ENCODE measurements around the gene CTSE. TPM values are rescaled to one million over a fixed set of nuclear protein-coding genes. Genes with fewer than 3 reads are reported as not detected.
"Not testable (repeated sequence)": the region's sequence is repeated elsewhere in the genome, so short reads cannot be mapped to it uniquely, and the experiment has no call there.

Gene CTSE
- total RNA-seq, 1 experiment from 2014 or later: not detected

DNA sequence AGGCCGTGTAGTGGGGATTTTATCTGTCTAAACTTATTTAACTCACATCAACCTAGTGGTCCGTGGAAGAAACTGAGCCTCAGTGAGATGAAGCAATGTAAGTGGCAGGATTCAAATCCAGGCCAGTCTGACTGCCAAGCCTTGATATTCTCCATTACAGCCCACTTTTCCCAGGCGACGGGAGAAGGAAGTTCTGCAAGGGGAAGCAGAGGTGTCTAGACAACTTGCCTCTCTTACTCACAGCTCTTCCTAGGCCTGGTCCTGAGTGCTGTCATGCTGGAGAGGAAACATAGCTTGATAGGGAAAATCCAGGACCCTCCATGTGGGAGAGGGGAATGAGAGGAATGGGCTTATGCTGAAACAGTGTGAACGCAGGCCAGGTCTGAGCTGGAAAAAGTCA, 9.1 kb downstream of the CTSE start:
- no peak for DNase-seq (ENCODE audit: low read depth)

DNA sequence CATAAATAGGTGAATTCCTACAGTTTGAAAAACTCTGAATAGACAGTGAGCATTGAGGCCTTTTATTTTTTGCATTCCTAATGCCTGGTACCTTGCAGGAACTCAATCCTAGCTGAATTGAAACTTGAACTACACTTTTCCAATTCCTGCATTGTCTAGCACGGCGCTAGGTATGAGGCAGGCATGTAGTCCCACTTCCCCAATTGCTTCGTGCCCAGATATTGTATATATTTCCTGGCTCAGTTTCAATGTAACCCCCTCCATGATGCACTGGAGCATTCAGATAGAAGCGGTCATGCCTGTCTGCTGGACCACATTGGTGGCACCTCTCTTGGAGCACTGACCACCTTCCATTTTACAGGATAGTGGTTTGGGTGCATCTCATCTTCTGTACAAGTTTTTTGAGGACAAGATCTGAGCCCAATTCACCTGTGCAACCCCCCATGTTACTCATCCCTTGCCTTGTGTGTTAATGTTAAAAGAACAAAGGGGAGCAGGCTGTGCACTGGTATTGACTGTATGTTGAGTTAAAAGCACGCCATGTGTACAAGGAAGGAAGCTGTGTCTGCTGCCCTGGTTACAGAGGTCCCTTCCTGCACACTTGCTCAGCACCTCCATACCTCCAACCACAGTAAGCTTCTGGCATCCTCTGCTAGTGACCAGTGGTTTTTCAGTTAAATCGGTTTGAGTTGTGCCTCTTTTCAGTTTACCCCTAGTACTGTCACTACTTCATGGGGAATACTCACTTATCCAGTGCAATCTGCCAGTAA, 10.5 kb downstream of the CTSE start:
- no peak for DNase-seq (ENCODE audit: low read depth)

DNA sequence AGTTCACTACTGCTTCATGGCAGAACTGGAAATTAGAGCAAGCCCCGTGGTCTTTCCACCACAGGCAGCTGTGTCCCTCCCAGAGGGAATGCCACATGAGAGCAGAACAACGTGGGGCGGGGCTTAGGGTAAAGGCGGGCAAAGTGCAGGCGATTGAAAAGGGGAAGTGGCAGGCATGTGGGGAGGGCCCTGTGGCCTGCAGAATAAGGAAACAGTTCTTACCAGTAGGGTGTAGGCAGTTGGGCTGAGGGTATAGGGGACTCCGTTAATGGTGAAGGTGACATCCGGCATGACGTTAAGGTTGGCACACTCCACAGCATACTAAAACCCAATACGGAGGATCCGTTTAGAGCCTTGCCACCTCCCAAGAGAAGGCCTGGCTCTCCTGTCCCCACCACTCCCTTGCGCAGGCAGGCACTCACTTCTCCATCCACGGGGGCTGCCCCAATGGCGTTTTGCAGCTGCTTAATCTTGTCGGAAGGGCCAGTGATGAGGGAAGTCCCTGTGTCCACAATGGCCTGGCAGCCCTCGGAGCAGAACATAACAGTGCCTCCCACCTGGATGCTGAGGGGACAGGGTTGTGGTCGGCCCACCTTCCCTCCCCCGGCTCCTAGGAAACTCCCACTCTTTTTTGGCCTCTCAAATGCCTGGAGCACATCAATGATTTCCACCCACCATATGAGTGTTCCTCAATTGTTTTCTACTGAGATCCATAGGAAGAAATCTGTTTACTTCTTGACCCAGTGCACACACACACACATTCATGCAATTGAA, 11.4 kb downstream of the CTSE start:
- DNase-seq (ENCODE audit: low read depth): no peak

DNA sequence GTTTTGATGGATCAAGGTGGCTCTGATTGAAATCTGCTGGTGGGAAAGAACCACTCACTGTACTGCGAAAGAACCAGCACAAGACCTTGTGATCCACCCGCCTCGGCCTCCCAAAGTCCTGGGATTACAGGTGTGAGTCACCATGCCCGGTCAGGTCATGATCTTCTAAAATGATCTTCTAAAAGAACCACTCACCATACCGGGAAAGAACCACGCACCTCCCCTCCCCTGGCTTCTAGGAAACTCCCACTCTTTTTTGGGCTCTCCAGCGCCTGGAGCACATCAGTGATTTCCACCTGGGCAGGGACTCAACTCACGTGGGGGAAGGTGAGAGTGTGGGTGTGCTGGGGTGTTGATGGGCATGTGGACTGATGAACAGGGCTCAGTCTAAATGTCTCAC, 12.6 kb downstream of the CTSE start:
- no peak for DNase-seq (ENCODE audit: low read depth)

DNA sequence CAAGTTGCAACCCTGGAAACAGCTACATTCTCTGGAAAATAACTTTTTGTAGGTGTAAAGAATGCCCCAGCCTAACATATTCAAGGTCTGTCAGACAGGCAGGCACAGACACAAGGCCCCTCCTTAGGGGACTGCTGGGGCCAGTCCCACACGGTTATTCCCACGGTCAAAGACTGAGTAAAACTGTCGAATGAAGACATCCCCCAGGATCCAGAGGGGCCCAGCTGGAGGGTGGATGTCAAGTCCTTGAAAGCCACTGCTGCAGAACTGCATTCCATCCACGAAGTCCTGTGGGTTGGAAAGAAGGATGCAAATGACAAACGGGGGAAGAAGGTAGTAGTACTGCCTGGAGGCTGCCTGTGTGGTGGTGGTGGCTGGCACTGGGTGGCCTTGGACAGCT, 13.6 kb downstream of the CTSE start:
- no peak for DNase-seq (ENCODE audit: low read depth)

DNA sequence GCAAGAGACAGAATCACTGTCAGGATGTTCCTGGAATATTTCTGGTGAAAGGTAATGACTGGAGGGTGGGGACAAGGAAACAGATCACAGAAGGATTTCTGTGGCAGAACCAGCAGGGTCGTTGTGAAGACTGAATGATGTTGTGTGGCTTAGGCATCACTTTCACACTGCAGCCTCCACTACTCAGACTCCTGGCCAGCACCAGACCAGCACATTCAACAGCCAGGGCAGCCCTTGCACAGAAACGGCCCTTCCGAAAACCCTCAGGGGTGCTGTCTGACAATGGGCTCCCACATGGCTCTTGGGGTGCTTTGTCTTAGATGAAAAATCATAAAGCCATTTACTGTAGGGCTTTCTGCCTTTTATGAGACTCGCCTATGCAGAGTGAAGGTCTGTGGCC, 16.7 kb downstream of the CTSE start:
- DNase-seq (ENCODE audit: low read depth): no peak

DNA sequence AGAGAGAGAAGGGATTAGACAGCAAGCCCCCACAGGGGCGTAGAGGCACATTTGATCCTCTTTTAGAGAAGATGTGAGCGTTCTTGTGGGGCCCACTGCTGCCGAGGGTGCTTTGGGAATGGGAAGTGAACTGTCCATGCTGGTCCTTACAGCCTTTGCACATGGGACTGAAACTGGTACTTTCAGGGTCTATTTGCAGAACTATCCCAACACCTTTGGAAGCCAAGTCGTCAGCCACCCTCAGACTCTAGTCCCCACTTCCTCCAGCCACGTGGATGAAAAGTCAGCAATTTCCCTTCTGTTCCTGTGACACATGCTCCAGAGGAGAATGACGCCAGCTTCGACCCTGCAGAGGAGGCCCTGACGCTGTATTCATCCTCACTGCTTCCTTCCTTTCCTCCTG, 17.9 kb downstream of the CTSE start:
- DNase-seq (ENCODE audit: low read depth): no peak

DNA sequence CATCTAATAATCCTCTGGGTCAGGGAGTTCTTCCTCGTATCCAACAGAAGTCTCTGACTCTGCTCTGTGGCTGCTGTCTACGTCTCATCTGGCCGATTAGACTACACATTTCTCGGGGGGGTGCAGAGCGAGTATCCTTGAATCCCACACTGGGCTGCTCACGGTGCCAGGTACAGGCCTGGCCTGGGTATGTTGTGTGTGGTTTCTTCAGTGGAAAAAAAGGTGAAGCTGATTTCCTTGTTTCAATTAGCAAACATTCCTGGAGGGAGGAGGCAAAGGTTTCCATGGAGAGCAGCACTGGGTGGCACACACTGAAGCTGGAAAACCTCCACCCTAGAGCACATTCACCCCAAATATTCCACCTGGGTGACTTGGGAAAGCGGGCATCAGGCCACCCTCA, 18.5 kb downstream of the CTSE start:
- no peak for DNase-seq (ENCODE audit: low read depth)

DNA sequence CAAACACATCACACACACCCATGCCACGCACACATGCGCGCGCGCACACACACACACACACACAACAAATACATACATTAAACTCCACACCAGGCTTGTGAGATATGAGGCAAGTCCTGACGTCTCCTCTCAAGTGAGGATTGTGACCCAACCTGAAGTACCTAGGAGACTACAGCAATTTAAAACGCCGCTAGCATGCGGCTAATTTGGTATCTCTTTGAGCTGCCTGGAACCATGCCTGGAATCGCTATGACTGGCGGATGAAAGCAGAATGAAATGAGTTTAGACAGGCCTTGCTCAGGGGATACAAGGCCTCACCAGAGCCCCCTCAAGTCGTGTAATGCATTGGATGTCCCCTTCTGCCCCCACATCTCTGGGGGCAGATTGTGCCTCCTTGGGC, 18.9 kb downstream of the CTSE start:
- DNase-seq (ENCODE audit: low read depth): no peak

DNA sequence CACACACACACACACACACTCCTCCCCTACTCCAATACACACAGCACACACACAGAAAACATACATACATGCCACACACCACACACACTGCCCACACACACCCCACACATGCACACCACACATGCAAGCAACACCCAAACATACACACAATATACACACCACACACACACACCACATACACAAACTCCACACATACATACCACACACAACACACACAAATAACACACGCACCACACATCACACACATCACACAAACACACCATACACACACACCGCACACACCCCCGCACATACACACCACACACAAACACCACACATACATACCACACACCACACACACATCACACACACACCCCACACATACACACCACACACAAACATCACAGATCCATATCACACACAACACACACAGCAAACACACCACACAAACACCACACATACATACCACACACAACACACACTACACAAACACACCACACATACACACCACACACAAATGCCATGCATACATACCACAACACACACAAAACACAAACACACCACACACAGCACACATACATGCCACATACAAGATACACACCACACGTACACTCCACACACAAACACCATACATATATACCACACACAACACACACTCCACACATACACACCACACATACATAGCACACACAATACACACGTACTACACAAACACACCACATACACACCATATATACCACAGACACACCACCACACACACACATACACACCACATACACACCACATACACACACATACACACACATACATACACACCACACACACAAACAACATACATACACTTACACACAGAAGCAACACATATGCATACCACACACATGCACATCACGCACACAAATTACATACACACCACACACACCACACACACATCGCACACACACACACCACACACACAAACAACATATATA, 19.6 kb downstream of the CTSE start:
- DNase-seq (ENCODE audit: low read depth): no peak

DNA sequence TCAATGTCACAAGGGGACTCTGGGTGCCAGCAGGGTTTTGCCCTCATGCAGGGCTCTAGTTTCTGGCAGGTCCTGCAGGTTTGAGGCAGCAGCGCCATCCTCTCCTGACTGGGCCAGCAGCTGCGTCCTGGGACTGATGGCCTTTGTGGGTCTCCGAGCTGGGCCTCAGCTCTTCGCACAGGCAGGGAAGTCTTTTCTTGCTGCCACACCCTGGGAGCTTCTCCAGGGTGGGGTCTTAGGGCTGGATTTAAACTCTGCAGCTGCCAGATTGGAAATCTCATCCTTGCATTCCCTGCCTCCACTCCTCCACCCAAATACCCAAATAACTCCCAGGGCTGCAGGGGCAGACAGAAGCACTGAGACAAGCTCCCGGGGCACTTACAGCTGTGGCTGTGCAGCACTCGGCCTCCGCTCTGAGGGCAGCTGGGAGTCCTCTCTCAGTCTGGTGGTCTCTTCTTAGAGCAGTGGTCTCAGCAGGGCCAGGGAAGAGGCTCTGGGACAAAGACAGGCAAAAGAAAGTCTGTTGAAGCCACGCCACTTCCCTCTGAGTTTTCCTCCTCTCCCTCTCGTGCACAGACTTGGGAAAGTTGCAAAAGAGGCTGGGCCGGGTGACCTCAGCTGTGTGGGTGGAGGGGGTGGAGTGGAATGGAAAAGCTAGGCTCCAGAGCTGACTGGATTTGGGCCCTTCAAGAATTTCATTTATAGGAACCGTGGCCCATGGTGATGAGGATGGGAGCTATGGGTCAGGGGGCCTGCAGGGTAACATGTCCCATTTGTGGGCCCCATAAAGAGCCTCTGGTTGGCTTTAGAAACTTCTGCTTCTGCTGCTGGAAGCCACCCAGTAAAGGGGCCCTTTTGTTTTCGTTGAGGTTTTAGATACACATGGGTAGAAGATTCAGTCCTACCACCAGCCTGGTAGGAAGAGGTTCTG, 20.6 kb downstream of the CTSE start, which contains the start of gene RAB7B:
RAB7B (minus strand) TSS at position 525 of the 931 bp plus-strand sequence. CDS start 9,260 bp downstream, outside the sequence.
- peak; percentile 62 for DNase-seq (ENCODE audit: low read depth)

DNA sequence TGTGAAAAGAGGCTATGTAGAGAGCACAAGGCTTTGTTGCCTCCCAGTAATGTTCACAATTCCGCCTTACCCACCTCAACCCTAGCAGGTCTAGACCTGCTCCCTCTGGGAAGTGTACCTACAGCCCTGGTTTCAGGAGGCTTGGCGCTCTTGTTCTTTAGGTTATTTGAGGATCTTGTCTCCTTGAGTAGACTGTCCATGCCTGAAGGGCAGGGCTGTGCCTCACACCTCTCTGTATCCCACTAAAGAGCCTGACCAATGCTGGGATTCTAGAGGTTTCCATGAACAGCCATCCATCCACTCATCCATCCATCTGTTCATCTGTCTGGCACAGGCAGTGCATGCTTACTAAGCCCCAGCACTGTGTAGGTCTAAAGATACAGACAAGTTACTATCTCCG, 21.5 kb downstream of the CTSE start:
- no peak for DNase-seq (ENCODE audit: low read depth)

DNA sequence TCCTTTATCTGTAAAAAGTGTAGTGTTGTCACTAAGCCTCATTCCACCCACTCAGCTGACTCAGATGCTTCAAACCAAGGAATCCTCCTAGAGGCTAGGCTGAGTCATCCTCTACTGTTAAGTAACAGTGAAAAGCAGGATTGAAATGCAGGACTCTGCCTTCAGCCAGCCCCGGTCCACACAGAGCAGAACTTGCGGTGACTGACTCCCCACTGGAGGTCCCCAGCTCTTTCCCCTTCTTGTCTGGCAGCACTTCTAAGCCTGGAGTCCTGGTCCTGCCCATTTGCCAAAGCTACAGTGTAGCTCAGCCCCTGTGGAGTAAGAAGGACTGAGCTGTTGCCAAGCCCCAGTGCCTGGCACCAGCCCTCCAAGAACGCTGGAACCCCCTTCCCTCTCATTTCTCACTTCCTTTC, 22.2 kb downstream of the CTSE start:
- peak; percentile 95 for DNase-seq (ENCODE audit: low read depth)

DNA sequence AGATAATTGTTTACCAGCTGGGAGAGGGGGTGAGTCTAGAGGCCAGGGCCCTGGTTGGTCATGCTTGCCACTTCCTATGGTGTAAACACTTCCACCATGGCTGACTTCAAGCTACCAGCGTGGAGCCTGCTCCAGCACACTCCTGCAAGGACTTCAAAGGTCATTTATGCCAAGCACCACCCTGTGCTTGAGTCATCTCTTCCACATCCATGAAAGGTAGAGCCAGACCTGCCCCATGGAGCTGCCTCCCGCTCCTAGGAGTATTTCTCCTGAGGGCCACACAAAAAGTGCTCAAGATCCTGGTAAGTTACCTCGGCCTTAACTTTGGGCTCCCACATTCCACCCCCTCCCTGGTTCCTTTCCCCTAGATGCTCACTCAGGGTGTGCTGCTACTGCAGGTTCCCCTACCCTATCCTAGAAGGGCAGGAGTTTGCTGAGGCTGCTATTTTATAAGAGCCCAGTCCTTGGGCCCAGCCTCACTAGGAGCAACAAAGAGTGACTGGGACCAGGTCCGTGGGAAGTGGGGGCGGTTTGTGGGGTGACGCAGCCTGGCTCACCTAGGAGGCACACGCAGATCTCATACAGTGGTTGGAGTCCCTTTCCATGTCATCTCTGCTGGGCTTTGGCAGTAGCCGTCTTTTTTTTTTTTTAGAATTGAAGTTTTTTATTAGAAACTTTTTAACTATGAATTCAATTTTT, 22.9 kb downstream of the CTSE start:
- peak; percentile 59 for DNase-seq (ENCODE audit: low read depth)

DNA sequence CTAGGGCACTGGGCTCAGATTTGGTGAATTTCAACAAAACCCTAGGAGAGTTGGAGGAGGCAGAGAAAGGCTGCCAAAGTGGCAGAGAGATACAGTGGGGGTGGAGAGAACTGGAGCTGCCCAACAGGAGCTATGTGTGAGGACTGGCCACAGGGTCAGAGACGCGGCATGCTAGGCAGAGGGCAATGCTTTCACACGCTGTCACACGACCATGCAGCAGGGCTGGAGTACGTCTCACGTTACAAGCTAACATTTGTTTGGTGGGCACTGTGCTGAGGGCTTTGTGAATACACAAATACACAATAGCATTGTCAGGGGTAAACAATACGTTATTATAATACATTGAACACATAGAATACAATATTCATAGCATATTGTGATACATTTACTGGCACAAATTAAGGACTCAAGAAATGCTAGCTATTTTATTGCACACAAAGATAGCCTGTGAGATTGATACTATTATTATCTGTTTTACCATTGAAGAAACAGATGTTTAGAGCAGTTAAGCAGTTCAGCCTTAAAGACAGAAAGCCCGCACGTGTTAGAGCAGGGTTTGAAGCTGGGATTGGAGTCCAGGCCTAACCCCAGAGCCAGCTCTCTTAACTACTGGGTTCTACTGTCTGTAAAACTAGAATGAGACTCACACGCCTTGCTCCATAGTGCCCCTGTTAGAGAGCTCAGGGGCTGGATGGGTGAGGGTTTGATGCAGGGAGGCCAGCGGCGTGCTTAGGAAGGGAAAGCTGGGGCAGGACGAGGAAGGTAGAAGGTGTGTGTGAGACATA, 25.0 kb downstream of the CTSE start:
- no peak for DNase-seq (ENCODE audit: low read depth)

DNA sequence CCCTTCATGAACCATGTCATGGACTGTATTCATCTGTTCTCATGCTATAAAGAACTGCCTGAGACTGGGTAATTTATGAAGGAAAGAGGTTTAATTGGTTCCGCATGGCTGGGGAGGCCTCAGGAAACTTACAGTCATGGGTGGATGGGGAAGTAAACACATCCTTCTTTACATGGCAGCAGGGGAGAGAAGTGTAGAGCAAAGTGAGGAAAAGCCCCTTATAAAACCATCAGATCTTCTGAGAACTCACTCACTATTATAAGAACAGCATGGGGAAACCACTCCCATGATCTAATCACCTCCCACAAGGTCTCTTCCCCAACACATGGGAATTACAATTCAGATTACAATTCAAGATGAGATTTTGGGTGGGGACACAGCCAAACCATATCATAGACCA, 27.1 kb downstream of the CTSE start:
- DNase-seq (ENCODE audit: low read depth): not testable (repeated sequence)

DNA sequence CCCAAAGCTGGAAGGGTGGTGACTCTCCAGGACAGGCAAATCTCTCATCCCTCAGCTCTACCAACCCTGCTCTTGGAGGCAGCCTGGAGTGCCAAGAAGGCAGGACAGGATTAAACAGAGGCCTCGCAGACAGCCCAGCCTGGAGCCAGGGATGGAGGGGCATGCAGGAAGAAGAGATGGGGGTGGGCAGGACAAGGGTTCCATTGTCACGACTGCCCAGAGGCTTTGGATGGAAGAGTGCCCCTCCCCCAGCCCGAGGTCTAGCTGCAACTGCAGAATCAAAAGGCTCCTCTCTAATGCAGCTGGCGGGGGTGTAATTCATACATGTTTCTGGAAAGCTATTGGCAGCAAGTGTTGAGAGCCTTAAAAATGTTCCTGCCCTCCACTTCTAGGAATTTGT, 29.3 kb downstream of the CTSE start:
- DNase-seq (ENCODE audit: low read depth): no peak

DNA sequence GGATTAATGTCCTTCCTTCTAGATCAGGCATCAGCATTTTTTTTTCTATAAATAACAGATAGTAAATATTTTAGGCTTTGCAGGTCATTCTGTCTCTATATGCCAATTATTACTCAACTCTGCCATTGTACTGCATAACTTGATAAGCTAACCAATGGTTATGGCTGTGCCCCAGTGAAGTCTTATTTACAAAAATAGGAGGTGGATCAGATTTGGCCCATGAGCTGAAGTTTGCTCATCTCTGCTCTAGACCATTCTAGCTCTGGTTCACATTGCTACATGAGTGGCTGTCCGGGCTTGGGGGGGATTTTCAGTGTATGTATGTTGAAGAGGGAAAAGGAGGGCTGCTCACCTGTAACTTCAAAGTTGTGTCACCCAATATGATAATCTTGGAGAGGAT, 30.6 kb downstream of the CTSE start:
- no peak for DNase-seq (ENCODE audit: low read depth)

DNA sequence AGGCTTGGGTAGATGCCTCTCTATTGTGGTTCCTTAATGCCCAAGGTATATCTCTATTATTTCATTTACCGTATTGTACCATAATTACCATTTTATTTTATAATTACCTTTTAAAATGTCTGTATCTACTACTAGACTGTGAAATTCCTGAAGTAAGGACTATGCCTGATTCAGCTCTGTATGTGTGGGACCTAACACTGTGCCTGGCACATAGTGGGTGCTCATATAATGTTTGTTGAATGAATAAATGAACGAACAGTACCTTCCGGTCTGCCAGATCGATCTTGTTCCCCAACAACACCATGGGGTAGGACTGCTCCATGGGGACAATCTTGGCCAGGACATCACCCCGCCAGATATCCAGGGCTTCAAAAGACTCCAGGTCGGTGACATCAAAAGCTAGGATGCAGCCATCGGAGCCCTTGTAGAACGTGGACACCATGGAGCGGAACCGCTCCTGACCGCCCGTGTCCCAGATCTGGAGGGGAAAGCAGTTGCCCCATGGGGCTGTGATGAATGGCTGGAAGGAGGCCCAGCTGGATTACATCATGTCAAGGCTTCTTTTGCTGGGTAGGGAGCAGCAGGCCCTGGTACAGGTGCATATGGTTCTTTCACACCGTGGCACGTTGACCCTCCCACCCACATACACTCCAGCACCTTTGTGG, 31.3 kb downstream of the CTSE start:
- no peak for DNase-seq (ENCODE audit: low read depth)
